ENCODE results near the gene CTAGE9.
"Not testable (repeated sequence)": the region's sequence is repeated elsewhere in the genome, so short reads cannot be mapped to it uniquely, and the experiment has no call there.

Gene CTAGE9

GRCh38 chr6:131729550-131729949, 18.7 kb upstream of the CTAGE9 start:
- DNase-seq (ENCODE audit: low spot score), result no peak

GRCh38 chr6:131728296-131728939, 17.6 kb upstream of the CTAGE9 start:
- DNase-seq (ENCODE audit: low spot score), result no peak

GRCh38 chr6:131727868-131728267, 17.1 kb upstream of the CTAGE9 start:
- no peak for DNase-seq (ENCODE audit: low spot score)

GRCh38 chr6:131727467-131727866, 16.6 kb upstream of the CTAGE9 start:
- DNase-seq (ENCODE audit: low spot score), result no peak

- no peak for DNase-seq (ENCODE audit: low spot score)
These were observed 13.3 kb upstream of the CTAGE9 start for GRCh38 chr6:131724114-131724513.

GRCh38 chr6:131721161-131721560, 10.3 kb upstream of the CTAGE9 start:
- DNase-seq (ENCODE audit: low spot score), result no peak

- no peak for DNase-seq (ENCODE audit: low spot score)
These were observed 7.2 kb upstream of the CTAGE9 start for GRCh38 chr6:131717836-131718542.

GRCh38 chr6:131715567-131715966, 4.8 kb upstream of the CTAGE9 start:
- not testable (repeated sequence) for DNase-seq (ENCODE audit: low spot score)

GRCh38 chr6:131703905-131704304, 6.9 kb downstream of the CTAGE9 start:
- not testable (repeated sequence) for DNase-seq (ENCODE audit: low spot score)

- DNase-seq (ENCODE audit: low spot score), result not testable (repeated sequence)
These were observed 10.0 kb downstream of the CTAGE9 start for GRCh38 chr6:131700851-131701250.

GRCh38 chr6:131696956-131697355, 13.9 kb downstream of the CTAGE9 start:
- no peak for DNase-seq (ENCODE audit: low spot score)

GRCh38 chr6:131694832-131695426, 15.9 kb downstream of the CTAGE9 start:
- DNase-seq (ENCODE audit: low spot score), result peak; percentile 6

GRCh38 chr6:131693384-131693783, 17.4 kb downstream of the CTAGE9 start:
- no peak for DNase-seq (ENCODE audit: low spot score)

- no peak for DNase-seq (ENCODE audit: low spot score)
These were observed 18.2 kb downstream of the CTAGE9 start for GRCh38 chr6:131692589-131692988.

- DNase-seq (ENCODE audit: low spot score), result no peak
These were observed 18.8 kb downstream of the CTAGE9 start for GRCh38 chr6:131692031-131692430.

- DNase-seq (ENCODE audit: low spot score), result no peak
These were observed 22.5 kb downstream of the CTAGE9 start for GRCh38 chr6:131688286-131688685.

GRCh38 chr6:131687022-131687421, 23.8 kb downstream of the CTAGE9 start:
- no peak for DNase-seq (ENCODE audit: low spot score)

GRCh38 chr6:131685266-131685780, 25.5 kb downstream of the CTAGE9 start:
- no peak for DNase-seq (ENCODE audit: low spot score)

- DNase-seq (ENCODE audit: low spot score), result no peak
These were observed 27.3 kb downstream of the CTAGE9 start for GRCh38 chr6:131683479-131683878.

- DNase-seq (ENCODE audit: low spot score), result no peak
These were observed 28.4 kb downstream of the CTAGE9 start for GRCh38 chr6:131682442-131682841.

GRCh38 chr6:131681585-131681984, 29.2 kb downstream of the CTAGE9 start:
- no peak for DNase-seq (ENCODE audit: low spot score)

- DNase-seq (ENCODE audit: low spot score), result no peak
These were observed 29.9 kb downstream of the CTAGE9 start for GRCh38 chr6:131680868-131681267.

- no peak for DNase-seq (ENCODE audit: low spot score)
These were observed 32.4 kb downstream of the CTAGE9 start for GRCh38 chr6:131678442-131678841.
